ENCODE data around the gene RBM43.
"Not testable (repeated sequence)": the region's sequence is repeated elsewhere in the genome, so short reads cannot be mapped to it uniquely, and the experiment has no call there.

The RBM43 gene

GRCh38 chr2:151261231-151261976 lies at the start of gene RBM43:
Gene RBM43 (minus strand): TSS chr2:151261863. CDS start chr2:151261727, 136 bp downstream.
- DNase-seq (ENCODE audit: low read depth, low spot score) = peak; percentile 85

- DNase-seq (ENCODE audit: low read depth, low spot score) = not testable (repeated sequence)
Measured at GRCh38 chr2:151310313-151310712, 48.6 kb upstream of the RBM43 start.

GRCh38 chr2:151306621-151307020 lies 45.0 kb upstream of the RBM43 start:
- no peak for DNase-seq (ENCODE audit: low read depth, low spot score)

DNA sequence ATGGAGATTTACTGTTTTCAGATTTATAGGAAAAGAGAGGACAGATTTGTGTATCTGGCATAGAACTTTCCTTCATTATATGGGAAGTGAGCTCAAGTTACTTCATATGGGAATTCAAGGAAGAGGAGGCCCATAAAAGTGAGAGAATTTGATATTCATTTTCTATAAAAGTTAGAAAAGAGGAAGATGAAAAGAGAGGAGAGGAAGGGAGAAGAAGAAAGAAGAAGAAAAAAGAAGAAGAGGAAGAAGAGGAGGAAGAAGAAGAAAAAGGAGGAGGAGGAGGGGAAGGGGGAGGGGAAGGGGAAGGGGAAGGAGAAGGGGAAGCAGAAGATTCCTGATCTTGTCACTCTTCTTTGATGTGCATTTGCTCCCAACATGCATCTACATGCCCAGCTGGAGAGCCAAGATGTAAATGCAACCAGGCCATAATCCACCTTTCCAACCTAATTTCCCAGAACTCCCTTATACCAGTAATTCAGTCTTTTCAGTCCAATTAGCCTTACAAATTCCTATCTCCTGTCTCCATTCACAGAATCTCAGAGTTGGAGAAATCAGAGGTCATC lies 43.5 kb upstream of the RBM43 start:
- DNase-seq (ENCODE audit: low read depth, low spot score) = no peak

- DNase-seq (ENCODE audit: low read depth, low spot score) = no peak
Measured at GRCh38 chr2:151302879-151303278, 41.2 kb upstream of the RBM43 start.

- no peak for DNase-seq (ENCODE audit: low read depth, low spot score)
Measured at GRCh38 chr2:151302404-151302803, 40.7 kb upstream of the RBM43 start.

- no peak for DNase-seq (ENCODE audit: low read depth, low spot score)
Measured at GRCh38 chr2:151299920-151300539, 38.4 kb upstream of the RBM43 start.

DNA sequence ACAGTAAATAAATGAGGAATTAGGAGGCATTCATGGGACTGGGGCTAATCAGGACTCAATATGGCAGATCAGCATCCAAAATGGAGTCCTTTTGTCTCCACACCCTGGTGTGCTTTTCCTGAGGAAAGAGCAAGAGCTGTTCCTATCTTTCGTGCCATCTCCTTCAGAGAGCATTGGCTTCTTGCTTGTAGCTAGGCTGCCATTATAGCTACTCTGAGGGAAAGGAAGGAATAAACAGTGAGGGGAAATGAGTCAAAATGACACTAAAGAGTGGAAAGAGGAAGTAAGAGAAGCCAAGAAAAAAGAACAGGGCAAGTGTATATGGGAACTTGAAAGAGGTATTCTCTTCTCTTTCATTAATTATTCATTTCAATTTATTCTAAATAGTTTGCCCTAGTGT lies 36.2 kb upstream of the RBM43 start:
- no peak for DNase-seq (ENCODE audit: low read depth, low spot score)

- DNase-seq (ENCODE audit: low read depth, low spot score) = not testable (repeated sequence)
Measured at GRCh38 chr2:151295926-151296325, 34.3 kb upstream of the RBM43 start.

GRCh38 chr2:151292546-151292945 lies 30.9 kb upstream of the RBM43 start:
- DNase-seq (ENCODE audit: low read depth, low spot score) = no peak

GRCh38 chr2:151292141-151292540 lies 30.5 kb upstream of the RBM43 start:
- no peak for DNase-seq (ENCODE audit: low read depth, low spot score)

DNA sequence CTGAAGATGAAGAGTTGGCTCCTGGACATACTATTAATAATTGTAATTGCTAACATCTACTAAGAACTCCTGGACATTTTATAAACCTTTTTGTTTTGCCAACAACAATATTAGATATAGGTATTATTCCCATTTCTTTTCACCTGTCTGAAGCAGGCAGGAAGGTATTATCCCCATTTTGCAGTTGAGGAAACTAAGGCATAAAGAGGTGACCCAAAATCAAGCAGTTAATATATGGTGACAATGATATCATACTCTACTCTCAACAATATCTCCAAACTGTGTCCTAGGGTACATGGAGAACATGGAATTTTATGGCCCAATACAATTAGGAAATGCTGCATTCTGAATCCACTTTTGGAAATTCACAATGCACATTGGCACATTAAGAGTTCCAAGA lies 29.6 kb upstream of the RBM43 start:
- no peak for DNase-seq (ENCODE audit: low read depth, low spot score)

DNA sequence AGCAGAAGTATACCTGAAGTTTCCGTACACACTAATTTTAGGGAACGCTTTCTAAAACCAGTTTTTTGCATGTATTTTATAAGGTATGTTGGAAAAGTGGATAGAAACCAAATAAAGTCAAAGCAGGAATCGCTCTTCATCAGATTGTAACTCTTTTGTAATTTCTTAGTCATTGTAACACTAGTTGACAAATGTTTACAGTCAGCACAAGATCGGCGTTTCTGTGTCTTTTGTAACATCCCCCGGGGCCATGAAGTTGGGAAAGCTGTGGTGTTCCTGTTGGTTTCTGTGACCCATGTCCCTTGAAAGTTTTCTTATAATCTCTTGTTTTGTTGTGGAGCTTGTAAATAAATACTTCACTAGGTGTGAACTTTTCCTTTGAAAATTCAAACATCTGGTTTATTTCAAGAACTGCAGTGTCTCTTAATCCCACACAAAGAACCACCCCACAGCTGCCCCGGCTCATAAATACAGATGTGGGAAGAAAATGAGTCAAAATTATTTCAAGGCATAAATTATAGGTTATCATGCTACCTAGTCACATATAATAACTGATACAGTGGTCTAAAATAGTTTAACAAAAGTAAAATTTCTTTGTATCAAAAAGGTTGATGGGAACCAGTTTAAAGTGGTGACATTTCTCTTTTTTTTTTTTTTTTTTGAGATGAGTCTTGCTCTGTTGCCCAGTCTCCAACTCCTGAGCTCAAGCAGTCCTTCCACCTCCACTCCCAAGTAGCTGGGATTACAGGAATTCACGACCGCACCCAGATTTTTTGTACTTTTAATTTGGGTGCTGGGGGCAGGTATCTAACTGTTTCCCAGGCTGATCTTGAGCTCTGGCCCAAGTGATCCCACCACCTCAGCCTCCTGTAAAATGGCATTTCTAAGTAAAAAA lies 28.6 kb upstream of the RBM43 start:
- peak; percentile 68 for DNase-seq (ENCODE audit: low read depth, low spot score)

GRCh38 chr2:151287513-151288250 lies 26.0 kb upstream of the RBM43 start:
- no peak for DNase-seq (ENCODE audit: low read depth, low spot score)

DNA sequence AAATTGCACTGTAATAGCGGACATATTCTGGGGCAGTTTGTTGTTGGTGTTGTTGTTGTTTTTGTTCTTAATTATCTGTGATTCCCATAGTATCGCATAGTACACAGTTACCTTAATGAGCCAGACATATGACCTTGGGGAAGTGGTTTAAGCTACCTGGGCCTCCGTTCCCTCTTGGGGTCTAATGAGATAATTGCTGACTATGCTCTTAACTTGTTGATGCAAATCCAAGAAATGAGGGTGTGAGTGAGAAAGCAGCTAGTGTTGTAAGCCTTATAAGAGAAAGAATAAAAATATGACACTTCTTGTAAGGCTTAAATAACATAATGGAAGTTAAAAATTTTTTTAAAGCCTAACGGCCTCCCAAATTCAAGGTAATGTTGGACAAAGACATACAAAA lies 20.7 kb upstream of the RBM43 start:
- no peak for DNase-seq (ENCODE audit: low read depth, low spot score)

DNA sequence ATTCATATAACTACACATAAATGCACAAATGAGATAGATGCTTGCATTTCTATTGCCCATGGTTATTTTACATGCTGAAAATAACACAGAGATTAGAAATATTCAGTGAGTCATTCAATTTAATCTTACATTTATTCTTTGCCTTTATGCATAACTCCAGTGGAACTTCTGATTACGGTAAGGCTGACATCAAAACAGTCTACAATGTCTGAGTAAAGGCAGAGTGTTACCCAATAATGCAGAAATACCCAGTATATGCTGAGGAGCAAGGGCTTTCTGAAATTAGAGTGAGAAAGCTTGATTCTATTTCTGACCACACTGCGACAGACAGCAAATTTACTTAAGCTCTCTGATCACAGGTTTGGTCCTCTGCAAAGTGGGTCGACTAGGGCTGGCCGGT lies 18.6 kb upstream of the RBM43 start:
- DNase-seq (ENCODE audit: low read depth, low spot score) = no peak

GRCh38 chr2:151278487-151278886 lies 16.8 kb upstream of the RBM43 start:
- no peak for DNase-seq (ENCODE audit: low read depth, low spot score)

DNA sequence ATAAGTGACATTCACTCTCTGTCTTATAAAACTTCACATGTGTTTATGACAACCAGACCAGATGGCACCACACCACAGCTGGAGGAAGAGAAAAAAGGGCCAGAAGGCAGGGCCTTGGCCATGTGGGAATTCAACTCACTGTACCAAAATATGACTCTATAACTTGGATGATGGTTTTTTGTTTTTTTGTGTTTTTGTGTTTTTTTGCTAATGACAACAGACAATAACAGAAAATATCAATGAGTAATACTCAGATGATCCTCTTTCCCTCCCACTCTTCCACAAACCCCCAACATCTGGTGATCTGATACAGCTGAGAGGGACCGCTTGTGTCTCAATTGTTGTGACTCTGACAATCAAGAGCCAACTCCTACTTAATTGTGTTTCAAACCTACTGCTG lies 15.4 kb upstream of the RBM43 start:
- no peak for DNase-seq (ENCODE audit: low read depth, low spot score)

DNA sequence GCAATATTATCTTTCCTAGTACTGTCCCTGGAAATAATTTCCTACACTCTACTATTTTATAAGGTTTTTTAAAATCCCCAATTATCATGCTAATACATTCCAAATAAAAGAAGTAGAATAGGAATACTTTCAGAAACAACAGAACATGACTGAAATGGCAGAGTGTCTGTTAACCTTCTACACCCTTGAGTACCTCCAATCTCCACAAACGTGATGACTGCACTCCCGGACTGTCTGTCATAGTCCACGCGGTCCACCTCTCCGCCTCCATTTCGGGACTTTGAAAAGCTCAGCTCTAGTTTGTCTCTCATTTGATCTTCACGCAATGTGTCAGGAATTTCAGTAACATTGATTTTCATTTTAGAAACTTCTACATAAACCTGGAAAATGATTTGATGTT lies 13.6 kb upstream of the RBM43 start:
- no peak for DNase-seq (ENCODE audit: low read depth, low spot score)

DNA sequence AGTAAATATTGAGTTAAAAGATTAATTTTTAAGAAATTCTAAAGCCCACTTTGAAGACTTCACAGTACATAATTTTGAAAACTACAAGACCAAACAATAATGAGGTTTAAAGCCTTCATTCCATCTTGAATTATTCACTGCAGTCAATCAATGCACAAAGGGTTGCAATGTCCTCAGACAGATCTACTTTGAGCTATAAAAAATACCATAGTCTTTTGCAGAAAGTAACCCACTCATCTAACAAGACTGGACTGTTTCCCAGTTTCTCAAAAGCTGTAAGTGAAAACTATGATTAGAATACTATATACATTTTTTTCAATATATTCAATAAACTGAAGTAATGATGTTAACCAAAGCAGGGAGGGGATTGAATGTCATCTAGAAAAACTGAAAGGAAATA lies 10.2 kb upstream of the RBM43 start:
- DNase-seq (ENCODE audit: low read depth, low spot score) = no peak

DNA sequence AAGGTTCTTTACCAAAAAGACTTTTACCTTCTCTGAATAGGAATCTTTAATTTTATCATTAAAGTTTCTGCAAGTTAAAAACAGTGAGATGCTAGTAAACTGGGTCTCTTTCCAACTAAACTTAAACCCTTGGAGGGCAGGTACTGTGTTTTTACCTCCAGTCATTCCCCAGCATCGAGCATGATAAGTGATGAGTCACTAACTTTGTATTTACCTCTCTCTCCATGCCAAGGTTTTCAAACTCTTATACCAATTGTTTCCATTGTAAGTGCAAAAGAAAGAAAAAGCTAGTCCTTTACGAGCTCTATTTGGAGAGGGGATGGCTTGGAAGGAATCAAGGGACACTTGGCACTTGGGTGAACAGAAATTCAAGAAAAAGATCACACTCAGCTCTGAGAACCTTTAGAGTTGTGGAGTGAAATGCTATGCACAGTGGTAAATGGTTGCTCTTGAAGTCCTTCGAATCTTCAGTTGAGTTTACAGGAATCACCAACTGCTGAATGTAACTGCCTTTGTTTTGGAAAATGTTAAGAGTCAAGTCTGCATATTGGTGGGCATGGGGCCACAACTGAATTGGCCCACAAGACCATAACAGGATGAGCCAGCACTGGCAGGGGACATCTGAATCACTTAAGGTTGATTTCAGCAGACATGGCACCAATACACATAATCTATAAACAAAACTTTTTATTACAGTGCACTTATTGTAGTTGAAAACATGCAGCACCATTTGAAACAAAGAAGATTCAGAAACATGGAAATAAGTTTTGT lies 8.3 kb upstream of the RBM43 start:
- DNase-seq (ENCODE audit: low read depth, low spot score) = no peak

Measured in ELF-1 (cell line).